Uterus (tissue), 2 donors: ENCODE data around the gene NPEPL1.

Experiments used
- POLR2A ChIP-seq, 2 donors: fragments of 450-650 bp; IDR thresholded peaks; one replicate each; pipeline ENCODE4 v1.6.1; 2016; ENCODE audit warnings: antibody characterized with exemption in 2 of 2, mild to moderate bottlenecking in 1 of 2, moderate library complexity in 1 of 2
- TF ChIP-seq, protein P1 (sequence below), 4 experiments: fragments of 200-600 bp in 2 of 4; fragments of 450-650 bp in 2 of 4; sonication (generic) in 2 of 4; IDR thresholded peaks; one replicate each; pipeline ENCODE4 v1.5.1; 2016 to 2019; ENCODE audit warnings: antibody characterized with exemption in 4 of 4, mild to moderate bottlenecking in 2 of 4, moderate library complexity in 1 of 4

GRCh38 chr20:58665606-58666005 lies 27.0 kb upstream of the NPEPL1 start:
- TF ChIP-seq, protein P1, sequence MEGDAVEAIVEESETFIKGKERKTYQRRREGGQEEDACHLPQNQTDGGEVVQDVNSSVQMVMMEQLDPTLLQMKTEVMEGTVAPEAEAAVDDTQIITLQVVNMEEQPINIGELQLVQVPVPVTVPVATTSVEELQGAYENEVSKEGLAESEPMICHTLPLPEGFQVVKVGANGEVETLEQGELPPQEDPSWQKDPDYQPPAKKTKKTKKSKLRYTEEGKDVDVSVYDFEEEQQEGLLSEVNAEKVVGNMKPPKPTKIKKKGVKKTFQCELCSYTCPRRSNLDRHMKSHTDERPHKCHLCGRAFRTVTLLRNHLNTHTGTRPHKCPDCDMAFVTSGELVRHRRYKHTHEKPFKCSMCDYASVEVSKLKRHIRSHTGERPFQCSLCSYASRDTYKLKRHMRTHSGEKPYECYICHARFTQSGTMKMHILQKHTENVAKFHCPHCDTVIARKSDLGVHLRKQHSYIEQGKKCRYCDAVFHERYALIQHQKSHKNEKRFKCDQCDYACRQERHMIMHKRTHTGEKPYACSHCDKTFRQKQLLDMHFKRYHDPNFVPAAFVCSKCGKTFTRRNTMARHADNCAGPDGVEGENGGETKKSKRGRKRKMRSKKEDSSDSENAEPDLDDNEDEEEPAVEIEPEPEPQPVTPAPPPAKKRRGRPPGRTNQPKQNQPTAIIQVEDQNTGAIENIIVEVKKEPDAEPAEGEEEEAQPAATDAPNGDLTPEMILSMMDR (IDR thresholded peaks at IDR 0.05) = no peak
- TF ChIP-seq POLR2A (IDR thresholded peaks at IDR 0.05) = no peak
